PC-3 (cell line): ENCODE results near the gene ATP5PD.

Experiments
- EZH2 ChIP-seq: fragments of 300-600 bp; sonication (generic); IDR thresholded peaks from one replicate; pipeline ENCODE4 v1.6.1; 2017; ENCODE audit warnings: antibody characterized with exemption, mild to moderate bottlenecking, low read length; ENCODE audit not compliant: unreplicated experiment
- EZH2phosphoT487 ChIP-seq: fragments of 300-600 bp; sonication (generic); IDR thresholded peaks from 2 replicates; pipeline ENCODE4 v1.6.1; 2018; ENCODE audit warnings: mild to moderate bottlenecking, antibody characterized with exemption, low read length, borderline replicate concordance
- TF ChIP-seq, protein P1 (sequence below): fragments of 300-600 bp; sonication (generic); conservative IDR thresholded peaks from 2 replicates; pipeline ENCODE4 v1.5.1; 2017; ENCODE audit warnings: antibody characterized with exemption, low read depth, mild to moderate bottlenecking, low read length

GRCh38 chr17:75064867-75065561 lies 18.2 kb upstream of the ATP5PD start:
- TF ChIP-seq, protein P1, sequence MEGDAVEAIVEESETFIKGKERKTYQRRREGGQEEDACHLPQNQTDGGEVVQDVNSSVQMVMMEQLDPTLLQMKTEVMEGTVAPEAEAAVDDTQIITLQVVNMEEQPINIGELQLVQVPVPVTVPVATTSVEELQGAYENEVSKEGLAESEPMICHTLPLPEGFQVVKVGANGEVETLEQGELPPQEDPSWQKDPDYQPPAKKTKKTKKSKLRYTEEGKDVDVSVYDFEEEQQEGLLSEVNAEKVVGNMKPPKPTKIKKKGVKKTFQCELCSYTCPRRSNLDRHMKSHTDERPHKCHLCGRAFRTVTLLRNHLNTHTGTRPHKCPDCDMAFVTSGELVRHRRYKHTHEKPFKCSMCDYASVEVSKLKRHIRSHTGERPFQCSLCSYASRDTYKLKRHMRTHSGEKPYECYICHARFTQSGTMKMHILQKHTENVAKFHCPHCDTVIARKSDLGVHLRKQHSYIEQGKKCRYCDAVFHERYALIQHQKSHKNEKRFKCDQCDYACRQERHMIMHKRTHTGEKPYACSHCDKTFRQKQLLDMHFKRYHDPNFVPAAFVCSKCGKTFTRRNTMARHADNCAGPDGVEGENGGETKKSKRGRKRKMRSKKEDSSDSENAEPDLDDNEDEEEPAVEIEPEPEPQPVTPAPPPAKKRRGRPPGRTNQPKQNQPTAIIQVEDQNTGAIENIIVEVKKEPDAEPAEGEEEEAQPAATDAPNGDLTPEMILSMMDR, result 0 out of 2 replicates have a peak, but pooled peaks have one; percentile 15
- TF ChIP-seq EZH2 (no peak), EZH2phosphoT487 (no peak)
